GM18858 (cell line): ENCODE results near the gene BRDT.
"Not testable (repeated sequence)": the region's sequence is repeated elsewhere in the genome, so short reads cannot be mapped to it uniquely, and the experiment has no call there.

Experiments
- ATAC-seq: cut with Tn5 transposase; IDR thresholded peaks from one replicate; pipeline ENCODE4 v1.9.1; 2021; ENCODE audit not compliant: unreplicated experiment

Gene BRDT

GRCh38 chr1:91981996-91982609, 32.9 kb downstream of the BRDT start:
- no peak for ATAC-seq

GRCh38 chr1:91993256-91993655, 44.1 kb downstream of the BRDT start:
- ATAC-seq: no peak

GRCh38 chr1:91997607-91998195, 48.5 kb downstream of the BRDT start:
- no peak for ATAC-seq

GRCh38 chr1:92004129-92004528, 54.9 kb downstream of the BRDT start:
- ATAC-seq: no peak

GRCh38 chr1:92013923-92014322, 64.7 kb downstream of the BRDT start:
- ATAC-seq: no peak

- ATAC-seq: no peak
Observed at GRCh38 chr1:92016720-92017316, 67.6 kb downstream of the BRDT start.

GRCh38 chr1:92017656-92018055, 68.5 kb downstream of the BRDT start:
- ATAC-seq: no peak

- ATAC-seq: not testable (repeated sequence)
Observed at GRCh38 chr1:92026042-92026441, 76.8 kb downstream of the BRDT start.

- ATAC-seq: no peak
Observed at GRCh38 chr1:92026806-92027205, 77.6 kb downstream of the BRDT start.

GRCh38 chr1:92029241-92029922, 80.2 kb downstream of the BRDT start:
- no peak for ATAC-seq

GRCh38 chr1:92030656-92031107, 81.5 kb downstream of the BRDT start:
- ATAC-seq: no peak

- ATAC-seq: no peak
Observed at GRCh38 chr1:92031281-92032110, 82.3 kb downstream of the BRDT start.

GRCh38 chr1:92037400-92037799, 88.2 kb downstream of the BRDT start:
- no peak for ATAC-seq

GRCh38 chr1:92038695-92039346, 89.6 kb downstream of the BRDT start:
- no peak for ATAC-seq

- no peak for ATAC-seq
Observed at GRCh38 chr1:92040971-92041370, 91.8 kb downstream of the BRDT start.

- no peak for ATAC-seq
Observed at GRCh38 chr1:92043621-92044020, 94.4 kb downstream of the BRDT start.

GRCh38 chr1:92045766-92046495, 96.7 kb downstream of the BRDT start:
- ATAC-seq: no peak

- no peak for ATAC-seq
Observed at GRCh38 chr1:92051948-92052347, 102.7 kb downstream of the BRDT start.
